ENCODE measurements around the gene MYO1E. TPM values are rescaled to one million over a fixed set of nuclear protein-coding genes. Genes with fewer than 3 reads are reported as not detected.
A peak's percentile ranks its signal among the peaks of the same experiment; 100 is the strongest.

MYO1E gene
- total RNA-seq, 5 donors from 2014 or later (not counting 1 experiment from before 2014, with no cell fraction given): 1.3 to 11.7 (median 4.3) TPM

DNA sequence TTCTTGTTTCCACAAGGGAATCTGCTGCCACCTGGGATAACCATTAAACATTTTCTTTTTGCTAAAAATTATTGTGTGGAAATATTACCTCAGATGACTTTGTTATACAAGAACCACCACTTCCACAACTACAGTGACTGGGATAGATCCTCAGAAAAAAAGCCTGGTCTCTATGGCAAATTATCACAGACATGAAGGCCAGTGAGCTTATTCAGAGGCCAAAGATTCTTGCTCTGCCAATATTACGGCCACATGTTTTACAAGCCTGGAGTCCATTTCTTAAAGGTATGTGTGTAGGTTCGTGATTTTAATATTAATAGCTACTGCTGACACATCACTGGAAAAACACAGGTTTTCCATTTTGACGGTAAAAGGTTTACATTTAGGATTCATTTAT, 73.8 kb downstream of the MYO1E start:
- POLR2A ChIA-PET: no interaction called here
- Histone ChIP-seq H3K9me3 (no peaks in the 10 kb centered on the region), H3K4me3 (ENCODE audit: control insufficient read depth in 1 of 2, extremely low read depth in 1 of 2, low read length in 1 of 2) (no peak overlapping the region), H3K36me3 (ENCODE audit: control insufficient read depth in 2 of 2, extremely low read depth in 1 of 2, insufficient read depth in 1 of 2, low read length in 1 of 2) (no peaks in the 10 kb centered on the region), H3K27me3 (replicated peaks in 1 of 2; ENCODE audit: control insufficient read depth in 2 of 2, extremely low read depth in 1 of 2, insufficient read depth in 2 of 2, low read length in 1 of 2) (no peaks in the 10 kb centered on the region), H3K4me1 (ENCODE audit: control insufficient read depth in 1 of 2, extremely low read depth in 1 of 2, insufficient read depth in 2 of 2, low read length in 2 of 2) (peaks cover 9 to 22% of the 10 kb centered on the region in 2 experiments), H3K27ac (ENCODE audit: low read length) (no peak overlapping the region)
- CTCF ChIA-PET: interaction anchor here in 1 of 2 donors (0.5 to 0.8 kb wide), 3 partner anchors 10 to 335 kb away, joined by 3 to 12 read pairs (median 4); no protein-coding TSS in a partner anchor
- WGBS (ENCODE audit: insufficient coverage): no CpG with 5 or more reads among the region's 3 CpGs
- no peaks in the 10 kb centered on the region for H3K9me3 Mint-ChIP-seq
- no peak overlapping the region for H3K27ac Mint-ChIP-seq
- no peak for ATAC-seq (replicated peaks in 1 of 4)
- peaks cover 0 to 7% of the 10 kb centered on the region in 2 donors for H3K27me3 Mint-ChIP-seq
- DNase-seq: no peak
- H3K4me3 Mint-ChIP-seq: no peak overlapping the region
- H3K36me3 Mint-ChIP-seq: no peaks in the 10 kb centered on the region
- peaks cover 29 to 40% (median 38%) of the 10 kb centered on the region in 3 donors for H3K4me1 Mint-ChIP-seq

- H3K27ac ChIP-seq (ENCODE audit: low read length): no peak overlapping the region
- H3K4me3 ChIP-seq (ENCODE audit: control insufficient read depth in 1 of 2, extremely low read depth in 1 of 2, low read length in 1 of 2): no peak overlapping the region
- ATAC-seq (replicated peaks in 1 of 4) (peak in 1 of 4 experiments; percentile 16), DNase-seq (peak in 2 of 35 experiments; percentile 4 to 12)
- H3K9me3 ChIP-seq: no peaks in the 10 kb centered on the region
- H3K27me3 ChIP-seq (replicated peaks in 1 of 2; ENCODE audit: control insufficient read depth in 2 of 2, extremely low read depth in 1 of 2, insufficient read depth in 2 of 2, low read length in 1 of 2): no peaks in the 10 kb centered on the region
- H3K4me1 Mint-ChIP-seq: peaks cover 29 to 38% (median 38%) of the 10 kb centered on the region in 3 donors
- no peak overlapping the region for H3K4me3 Mint-ChIP-seq
- no peaks in the 10 kb centered on the region for H3K36me3 ChIP-seq (ENCODE audit: control insufficient read depth in 2 of 2, extremely low read depth in 1 of 2, insufficient read depth in 1 of 2, low read length in 1 of 2)
- no peak overlapping the region for H3K27ac Mint-ChIP-seq
- CTCF ChIA-PET: no interaction called here
- 25% methylated on average over 3 of the region's 8 CpGs for WGBS (ENCODE audit: insufficient coverage)
- POLR2A ChIA-PET: no interaction called here
- no peaks in the 10 kb centered on the region for H3K36me3 Mint-ChIP-seq
- peaks cover 0 to 7% of the 10 kb centered on the region in 2 donors for H3K27me3 Mint-ChIP-seq
- H3K9me3 Mint-ChIP-seq: no peaks in the 10 kb centered on the region
- H3K4me1 ChIP-seq (ENCODE audit: control insufficient read depth in 1 of 2, extremely low read depth in 1 of 2, insufficient read depth in 2 of 2, low read length in 2 of 2): peaks cover 9 to 22% of the 10 kb centered on the region in 2 experiments
These were observed 74.3 kb downstream of the MYO1E start for GRCh38 chr15:59298225-59298853.

DNA sequence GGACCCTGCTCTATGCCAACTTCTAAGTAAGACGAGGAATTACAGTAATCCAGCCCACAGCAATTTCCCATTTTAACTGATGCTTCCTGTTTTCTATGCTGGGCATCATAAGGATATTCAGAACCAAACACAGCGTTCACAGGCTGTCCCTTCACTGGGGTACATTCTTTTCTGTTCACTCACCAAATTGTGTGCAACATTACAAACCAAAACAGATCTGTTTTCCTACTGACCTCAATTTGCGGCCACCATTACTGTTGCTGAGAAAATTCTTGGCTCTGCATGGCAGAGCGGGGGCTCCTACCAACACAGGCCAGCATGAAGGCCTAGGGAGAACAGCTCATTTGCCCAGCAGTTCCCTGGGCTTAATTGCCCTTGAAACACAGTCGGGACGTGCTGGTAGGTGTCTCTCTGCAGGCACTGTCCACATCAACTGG, 76.5 kb downstream of the MYO1E start:
- H3K36me3 Mint-ChIP-seq: no peaks in the 10 kb centered on the region
- H3K27me3 Mint-ChIP-seq: peaks cover 0 to 7% of the 10 kb centered on the region in 2 donors
- DNase-seq (no peak), ATAC-seq (replicated peaks in 1 of 4) (no peak)
- H3K9me3 Mint-ChIP-seq: no peaks in the 10 kb centered on the region
- H3K27ac Mint-ChIP-seq: no peak overlapping the region
- H3K36me3 ChIP-seq (ENCODE audit: control insufficient read depth in 2 of 2, extremely low read depth in 1 of 2, insufficient read depth in 1 of 2, low read length in 1 of 2): no peaks in the 10 kb centered on the region
- ChIA-PET POLR2A (no interaction called here), CTCF (no interaction called here)
- no peak overlapping the region for H3K4me3 Mint-ChIP-seq
- no peaks in the 10 kb centered on the region for H3K9me3 ChIP-seq
- WGBS (ENCODE audit: insufficient coverage): 70% methylated on average over 4 of the region's 6 CpGs
- peaks cover 24 to 34% (median 31%) of the 10 kb centered on the region in 3 donors for H3K4me1 Mint-ChIP-seq
- no peaks in the 10 kb centered on the region for H3K27me3 ChIP-seq (replicated peaks in 1 of 2; ENCODE audit: control insufficient read depth in 2 of 2, extremely low read depth in 1 of 2, insufficient read depth in 2 of 2, low read length in 1 of 2)
- peaks cover 10 to 18% of the 10 kb centered on the region in 2 experiments for H3K4me1 ChIP-seq (ENCODE audit: control insufficient read depth in 1 of 2, extremely low read depth in 1 of 2, insufficient read depth in 2 of 2, low read length in 2 of 2)
- H3K27ac ChIP-seq (ENCODE audit: low read length): no peak overlapping the region
- H3K4me3 ChIP-seq (ENCODE audit: control insufficient read depth in 1 of 2, extremely low read depth in 1 of 2, low read length in 1 of 2): no peak overlapping the region

DNA sequence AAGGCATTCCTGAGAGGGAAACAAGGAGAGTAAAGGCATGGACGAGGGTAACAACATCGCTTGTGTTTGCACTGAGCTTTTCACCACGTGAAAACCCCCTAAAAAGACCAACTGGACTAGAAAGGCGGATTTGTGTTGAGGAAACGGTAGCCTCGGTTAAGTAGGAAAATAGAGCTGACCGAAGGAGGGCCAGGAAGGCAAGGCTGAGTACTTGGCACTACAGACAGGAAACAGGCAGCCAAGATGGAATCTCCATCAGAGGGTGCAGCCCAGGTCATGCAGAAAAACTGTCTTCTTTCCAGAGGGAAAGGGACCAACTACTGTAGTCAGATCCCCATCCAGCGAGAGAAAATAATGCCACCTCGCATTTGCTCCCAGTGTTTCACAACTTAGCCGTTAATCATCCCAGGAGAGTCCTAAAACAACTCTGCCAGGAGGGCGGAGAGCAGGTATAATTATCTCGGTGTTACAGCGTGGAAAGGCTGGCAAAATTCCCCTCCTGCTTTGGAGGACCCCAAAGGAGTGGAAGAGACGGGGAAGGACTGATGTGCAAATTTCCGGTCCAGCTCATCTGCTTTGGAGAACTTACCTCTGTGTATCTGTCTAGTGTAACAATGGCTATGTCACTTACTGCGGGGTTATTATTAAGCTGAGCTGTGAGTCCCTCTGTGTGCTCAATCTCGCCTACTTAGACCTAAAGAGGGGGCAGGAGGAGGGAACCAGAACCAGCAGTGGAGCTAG, 77.2 kb downstream of the MYO1E start:
- Histone ChIP-seq H3K27me3 (replicated peaks in 1 of 2; ENCODE audit: control insufficient read depth in 2 of 2, extremely low read depth in 1 of 2, insufficient read depth in 2 of 2, low read length in 1 of 2) (no peaks in the 10 kb centered on the region), H3K27ac (ENCODE audit: low read length) (no peak overlapping the region), H3K4me3 (ENCODE audit: control insufficient read depth in 1 of 2, extremely low read depth in 1 of 2, low read length in 1 of 2) (no peak overlapping the region), H3K36me3 (ENCODE audit: control insufficient read depth in 2 of 2, extremely low read depth in 1 of 2, insufficient read depth in 1 of 2, low read length in 1 of 2) (no peaks in the 10 kb centered on the region), H3K4me1 (ENCODE audit: control insufficient read depth in 1 of 2, extremely low read depth in 1 of 2, insufficient read depth in 2 of 2, low read length in 2 of 2) (peaks cover 7 to 11% of the 10 kb centered on the region in 2 experiments), H3K9me3 (no peaks in the 10 kb centered on the region)
- Mint-ChIP-seq H3K27me3 (peaks cover 0 to 7% of the 10 kb centered on the region in 2 donors), H3K27ac (no peak overlapping the region), H3K4me3 (no peak overlapping the region), H3K4me1 (peaks cover 17 to 27% (median 24%) of the 10 kb centered on the region in 3 donors), H3K36me3 (no peaks in the 10 kb centered on the region), H3K9me3 (no peaks in the 10 kb centered on the region)
- ATAC-seq (replicated peaks in 1 of 4) (no peak), DNase-seq (no peak)
- ChIA-PET POLR2A (interaction anchor here (0.6 kb wide), 2 partner anchors 753 to 1284 kb away, joined by 3 to 5 read pairs; no protein-coding TSS in a partner anchor), CTCF (interaction anchor here in 1 of 2 donors (0.6 kb wide), 1 partner anchor 195 kb away, joined by 3 read pairs; no protein-coding TSS in a partner anchor)
- WGBS (ENCODE audit: insufficient coverage): 83% methylated on average over 7 of the region's 17 CpGs

GRCh38 chr15:59294574-59295260, 78.0 kb downstream of the MYO1E start:
- H3K36me3 Mint-ChIP-seq: no peaks in the 10 kb centered on the region
- DNase-seq (no peak), ATAC-seq (replicated peaks in 1 of 4) (no peak)
- H3K4me3 Mint-ChIP-seq: no peak overlapping the region
- Histone ChIP-seq H3K9me3 (no peaks in the 10 kb centered on the region), H3K27ac (ENCODE audit: low read length) (no peak overlapping the region), H3K36me3 (ENCODE audit: control insufficient read depth in 2 of 2, extremely low read depth in 1 of 2, insufficient read depth in 1 of 2, low read length in 1 of 2) (no peaks in the 10 kb centered on the region), H3K4me1 (ENCODE audit: control insufficient read depth in 1 of 2, extremely low read depth in 1 of 2, insufficient read depth in 2 of 2, low read length in 2 of 2) (peaks cover 4 to 5% of the 10 kb centered on the region in 2 experiments), H3K27me3 (replicated peaks in 1 of 2; ENCODE audit: control insufficient read depth in 2 of 2, extremely low read depth in 1 of 2, insufficient read depth in 2 of 2, low read length in 1 of 2) (no peaks in the 10 kb centered on the region), H3K4me3 (ENCODE audit: control insufficient read depth in 1 of 2, extremely low read depth in 1 of 2, low read length in 1 of 2) (no peak overlapping the region)
- H3K4me1 Mint-ChIP-seq: peaks cover 10 to 20% (median 17%) of the 10 kb centered on the region in 3 donors
- peaks cover 0 to 7% of the 10 kb centered on the region in 2 donors for H3K27me3 Mint-ChIP-seq
- ChIA-PET POLR2A (interaction anchor here (0.6 kb wide), 2 partner anchors 753 to 1285 kb away, joined by 3 to 5 read pairs; no protein-coding TSS in a partner anchor), CTCF (no interaction called here)
- WGBS (ENCODE audit: insufficient coverage): 87% methylated on average over 3 of the region's 3 CpGs
- H3K27ac Mint-ChIP-seq: no peak overlapping the region
- H3K9me3 Mint-ChIP-seq: no peaks in the 10 kb centered on the region

GRCh38 chr15:59292442-59293151, 80.1 kb downstream of the MYO1E start:
- Mint-ChIP-seq H3K27me3 (peaks cover 0 to 7% of the 10 kb centered on the region in 2 donors), H3K27ac (no peak overlapping the region), H3K9me3 (no peaks in the 10 kb centered on the region), H3K4me1 (peaks cover 0 to 4% (median 0%) of the 10 kb centered on the region in 3 donors), H3K4me3 (no peak overlapping the region), H3K36me3 (no peaks in the 10 kb centered on the region)
- Histone ChIP-seq H3K4me1 (ENCODE audit: control insufficient read depth in 1 of 2, extremely low read depth in 1 of 2, insufficient read depth in 2 of 2, low read length in 2 of 2) (peaks cover 0 to 2% of the 10 kb centered on the region in 2 experiments), H3K36me3 (ENCODE audit: control insufficient read depth in 2 of 2, extremely low read depth in 1 of 2, insufficient read depth in 1 of 2, low read length in 1 of 2) (no peaks in the 10 kb centered on the region), H3K4me3 (ENCODE audit: control insufficient read depth in 1 of 2, extremely low read depth in 1 of 2, low read length in 1 of 2) (no peak overlapping the region), H3K27me3 (replicated peaks in 1 of 2; ENCODE audit: control insufficient read depth in 2 of 2, extremely low read depth in 1 of 2, insufficient read depth in 2 of 2, low read length in 1 of 2) (no peaks in the 10 kb centered on the region), H3K27ac (ENCODE audit: low read length) (no peak overlapping the region), H3K9me3 (no peaks in the 10 kb centered on the region)
- WGBS (ENCODE audit: insufficient coverage): 90% methylated on average over 4 of the region's 8 CpGs
- DNase-seq (no peak), ATAC-seq (replicated peaks in 1 of 4) (no peak)
- CTCF ChIA-PET: no interaction called here
- POLR2A ChIA-PET: no interaction called here
